ENCODE measurements around the gene RUNDC3A. TPM values are rescaled to one million over a fixed set of nuclear protein-coding genes. Genes with fewer than 3 reads are reported as not detected.

RUNDC3A gene
- total RNA-seq, 1 experiment from 2014 or later, result 5.2 TPM

- TF ChIP-seq HMGA2 (CRISPR knock-in tag; IDR thresholded peaks at IDR 0.05) (no peak), NFATC4 (CRISPR knock-in tag; IDR thresholded peaks at IDR 0.05) (no peak), CREM (CRISPR knock-in tag; IDR thresholded peaks at IDR 0.05) (no peak), SMAD4 (CRISPR knock-in tag; IDR thresholded peaks at IDR 0.05) (no peak), ZMAT4 (CRISPR knock-in tag; IDR thresholded peaks at IDR 0.05) (no peak), EMX1 (CRISPR knock-in tag; IDR thresholded peaks at IDR 0.05) (no peak), ZNF416 (CRISPR knock-in tag; IDR thresholded peaks at IDR 0.05) (no peak), GRHL2 (CRISPR knock-in tag; IDR thresholded peaks at IDR 0.05; ENCODE audit: insufficient replicate concordance, severe bottlenecking) (no peak), ATF2 (CRISPR knock-in tag; IDR thresholded peaks at IDR 0.05; ENCODE audit: borderline replicate concordance, low read depth) (no peak), AR (CRISPR knock-in tag; IDR thresholded peaks at IDR 0.05) (no peak), GTF2I (CRISPR knock-in tag; conservative IDR thresholded peaks at IDR 0.05) (no peak), SOX15 (CRISPR knock-in tag; IDR thresholded peaks at IDR 0.05) (no peak), ESRRA (CRISPR knock-in tag; IDR thresholded peaks at IDR 0.05; ENCODE audit: borderline replicate concordance) (no peak)
- TF ChIP-seq, protein P1, sequence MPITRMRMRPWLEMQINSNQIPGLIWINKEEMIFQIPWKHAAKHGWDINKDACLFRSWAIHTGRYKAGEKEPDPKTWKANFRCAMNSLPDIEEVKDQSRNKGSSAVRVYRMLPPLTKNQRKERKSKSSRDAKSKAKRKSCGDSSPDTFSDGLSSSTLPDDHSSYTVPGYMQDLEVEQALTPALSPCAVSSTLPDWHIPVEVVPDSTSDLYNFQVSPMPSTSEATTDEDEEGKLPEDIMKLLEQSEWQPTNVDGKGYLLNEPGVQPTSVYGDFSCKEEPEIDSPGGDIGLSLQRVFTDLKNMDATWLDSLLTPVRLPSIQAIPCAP (CRISPR knock-in tag; IDR thresholded peaks at IDR 0.05), result no peak
- TF ChIP-seq, protein P2, sequence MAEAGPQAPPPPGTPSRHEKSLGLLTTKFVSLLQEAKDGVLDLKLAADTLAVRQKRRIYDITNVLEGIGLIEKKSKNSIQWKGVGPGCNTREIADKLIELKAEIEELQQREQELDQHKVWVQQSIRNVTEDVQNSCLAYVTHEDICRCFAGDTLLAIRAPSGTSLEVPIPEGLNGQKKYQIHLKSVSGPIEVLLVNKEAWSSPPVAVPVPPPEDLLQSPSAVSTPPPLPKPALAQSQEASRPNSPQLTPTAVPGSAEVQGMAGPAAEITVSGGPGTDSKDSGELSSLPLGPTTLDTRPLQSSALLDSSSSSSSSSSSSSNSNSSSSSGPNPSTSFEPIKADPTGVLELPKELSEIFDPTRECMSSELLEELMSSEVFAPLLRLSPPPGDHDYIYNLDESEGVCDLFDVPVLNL (CRISPR knock-in tag; IDR thresholded peaks at IDR 0.05; ENCODE audit: borderline replicate concordance, low read depth), result no peak
- TF ChIP-seq, protein P3, sequence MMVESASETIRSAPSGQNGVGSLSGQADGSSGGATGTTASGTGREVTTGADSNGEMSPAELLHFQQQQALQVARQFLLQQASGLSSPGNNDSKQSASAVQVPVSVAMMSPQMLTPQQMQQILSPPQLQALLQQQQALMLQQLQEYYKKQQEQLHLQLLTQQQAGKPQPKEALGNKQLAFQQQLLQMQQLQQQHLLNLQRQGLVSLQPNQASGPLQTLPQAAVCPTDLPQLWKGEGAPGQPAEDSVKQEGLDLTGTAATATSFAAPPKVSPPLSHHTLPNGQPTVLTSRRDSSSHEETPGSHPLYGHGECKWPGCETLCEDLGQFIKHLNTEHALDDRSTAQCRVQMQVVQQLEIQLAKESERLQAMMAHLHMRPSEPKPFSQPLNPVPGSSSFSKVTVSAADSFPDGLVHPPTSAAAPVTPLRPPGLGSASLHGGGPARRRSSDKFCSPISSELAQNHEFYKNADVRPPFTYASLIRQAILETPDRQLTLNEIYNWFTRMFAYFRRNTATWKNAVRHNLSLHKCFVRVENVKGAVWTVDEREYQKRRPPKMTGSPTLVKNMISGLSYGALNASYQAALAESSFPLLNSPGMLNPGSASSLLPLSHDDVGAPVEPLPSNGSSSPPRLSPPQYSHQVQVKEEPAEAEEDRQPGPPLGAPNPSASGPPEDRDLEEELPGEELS (CRISPR knock-in tag; IDR thresholded peaks at IDR 0.05), result no peak
- TF ChIP-seq, protein P4, sequence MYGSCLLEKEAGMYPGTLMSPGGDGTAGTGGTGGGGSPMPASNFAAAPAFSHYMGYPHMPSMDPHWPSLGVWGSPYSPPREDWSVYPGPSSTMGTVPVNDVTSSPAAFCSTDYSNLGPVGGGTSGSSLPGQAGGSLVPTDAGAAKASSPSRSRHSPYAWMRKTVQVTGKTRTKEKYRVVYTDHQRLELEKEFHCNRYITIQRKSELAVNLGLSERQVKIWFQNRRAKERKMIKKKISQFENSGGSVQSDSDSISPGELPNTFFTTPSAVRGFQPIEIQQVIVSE (CRISPR knock-in tag; IDR thresholded peaks at IDR 0.05; ENCODE audit: borderline replicate concordance), result no peak
- TF ChIP-seq, protein P5, sequence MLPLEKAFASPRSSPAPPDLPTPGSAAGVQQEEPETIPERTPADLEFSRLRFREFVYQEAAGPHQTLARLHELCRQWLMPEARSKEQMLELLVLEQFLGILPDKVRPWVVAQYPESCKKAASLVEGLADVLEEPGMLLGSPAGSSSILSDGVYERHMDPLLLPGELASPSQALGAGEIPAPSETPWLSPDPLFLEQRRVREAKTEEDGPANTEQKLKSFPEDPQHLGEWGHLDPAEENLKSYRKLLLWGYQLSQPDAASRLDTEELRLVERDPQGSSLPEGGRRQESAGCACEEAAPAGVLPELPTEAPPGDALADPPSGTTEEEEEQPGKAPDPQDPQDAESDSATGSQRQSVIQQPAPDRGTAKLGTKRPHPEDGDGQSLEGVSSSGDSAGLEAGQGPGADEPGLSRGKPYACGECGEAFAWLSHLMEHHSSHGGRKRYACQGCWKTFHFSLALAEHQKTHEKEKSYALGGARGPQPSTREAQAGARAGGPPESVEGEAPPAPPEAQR (CRISPR knock-in tag; IDR thresholded peaks at IDR 0.05), result no peak
- ATAC-seq, result no peak
- POLR2A ChIA-PET, result no interaction called here
- CTCF ChIA-PET, result interaction anchor here (1.1 to 2.0 kb wide), 2 partner anchors 58 to 82 kb away, joined by 3 to 8 read pairs; no protein-coding TSS in a partner anchor
- no peaks in the 10 kb centered on the region; the same call in 1 of the 2 replicates for H3K27me3 Mint-ChIP-seq (ENCODE audit: low read depth)
- H3K36me3 Mint-ChIP-seq, result no peaks in the 10 kb centered on the region
- H3K4me3 Mint-ChIP-seq, result no peak overlapping the region
- H3K4me1 Mint-ChIP-seq, result peaks cover 17% of the 10 kb centered on the region
- H3K27ac Mint-ChIP-seq, result no peak overlapping the region
- no peaks in the 10 kb centered on the region for H3K9me3 Mint-ChIP-seq
- no peak for DNase-seq (ENCODE audit: low spot score)
Measured at GRCh38 chr17:44272321-44272951, 36.0 kb upstream of the RUNDC3A start.

Data from WTC11 (cell line).